ENCODE results near the gene MYO3B.
"Not testable (repeated sequence)": the region's sequence is repeated elsewhere in the genome, so short reads cannot be mapped to it uniquely, and the experiment has no call there.

MYO3B gene

DNA sequence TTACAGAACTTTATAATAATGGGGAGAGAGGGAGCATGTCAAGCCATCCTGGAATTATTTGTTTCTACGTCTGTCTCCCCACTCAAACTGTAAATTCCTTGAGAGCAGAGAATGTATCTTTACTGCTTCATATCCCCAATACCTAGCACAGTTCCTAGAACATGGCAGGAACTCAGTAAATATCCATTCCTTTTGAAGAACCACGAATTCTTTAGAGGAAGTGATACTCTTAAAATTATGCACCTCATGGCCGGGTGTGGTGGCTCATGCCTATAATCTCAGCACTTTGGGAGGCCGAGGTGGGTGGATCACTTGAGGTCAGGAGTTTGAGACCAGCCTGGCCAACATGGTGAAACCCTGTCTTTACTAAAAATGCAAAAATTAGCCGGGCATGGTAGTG is 171.3 kb downstream of the MYO3B start:
- not testable (repeated sequence) for DNase-seq

DNA sequence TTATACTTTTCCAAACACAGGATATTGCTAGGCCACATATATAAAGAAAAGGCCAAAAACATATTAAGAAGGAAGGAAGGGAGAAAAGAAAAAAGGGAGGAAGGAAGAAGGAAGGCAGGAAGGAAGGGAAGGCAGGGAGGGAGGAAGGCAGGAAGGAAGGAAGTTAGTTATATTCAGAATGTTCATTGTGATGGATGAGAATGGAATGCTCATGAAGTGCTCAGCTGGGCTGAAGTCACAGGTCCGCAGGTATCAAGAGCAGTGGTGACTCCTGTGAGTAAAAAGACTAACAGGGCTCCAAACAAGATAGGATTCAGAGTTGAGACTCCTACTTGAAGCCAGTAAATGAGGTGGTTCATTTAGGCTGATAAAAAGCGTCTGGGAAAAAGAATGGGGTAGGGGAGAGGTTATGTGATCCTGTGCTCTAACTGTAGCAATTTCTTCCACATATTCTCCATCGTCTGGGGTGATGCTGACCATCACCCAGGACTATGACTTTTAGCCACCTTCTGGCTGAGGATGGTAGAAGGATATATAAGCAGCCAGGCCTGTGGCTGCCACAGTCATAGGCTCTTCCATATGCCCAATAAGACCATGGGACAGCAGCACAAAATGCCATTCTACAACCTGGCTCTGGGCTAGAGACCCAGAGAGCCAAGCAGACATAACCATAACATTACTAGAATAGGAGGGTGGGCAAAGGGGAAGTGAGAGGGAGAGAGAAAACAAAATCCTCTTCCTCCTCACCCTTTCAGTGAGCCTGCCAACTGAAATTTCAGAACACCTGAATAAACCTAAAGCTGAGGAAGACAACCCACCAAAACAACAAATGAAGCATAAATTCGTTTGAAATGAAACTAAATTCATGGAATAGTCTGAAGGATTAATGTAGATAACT is 173.2 kb downstream of the MYO3B start:
- no peak for DNase-seq

DNA sequence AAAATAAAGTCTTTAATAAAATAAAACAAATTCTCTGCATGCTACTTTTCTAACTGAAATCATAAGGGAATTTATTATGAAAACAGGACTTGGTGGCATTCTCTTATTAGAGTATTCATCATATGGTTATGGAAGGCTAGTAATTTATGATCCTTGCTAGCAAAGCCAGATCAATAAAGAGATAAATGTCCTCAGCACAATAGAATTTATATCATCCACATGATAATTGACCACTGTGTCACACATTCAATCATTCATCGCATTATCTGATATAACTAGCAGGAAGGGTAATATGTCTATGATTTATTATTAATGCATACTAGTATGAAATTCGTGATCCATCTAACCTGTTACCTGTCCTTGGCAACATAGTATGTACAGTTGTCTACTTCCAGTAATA is 175.8 kb downstream of the MYO3B start:
- no peak for DNase-seq

DNA sequence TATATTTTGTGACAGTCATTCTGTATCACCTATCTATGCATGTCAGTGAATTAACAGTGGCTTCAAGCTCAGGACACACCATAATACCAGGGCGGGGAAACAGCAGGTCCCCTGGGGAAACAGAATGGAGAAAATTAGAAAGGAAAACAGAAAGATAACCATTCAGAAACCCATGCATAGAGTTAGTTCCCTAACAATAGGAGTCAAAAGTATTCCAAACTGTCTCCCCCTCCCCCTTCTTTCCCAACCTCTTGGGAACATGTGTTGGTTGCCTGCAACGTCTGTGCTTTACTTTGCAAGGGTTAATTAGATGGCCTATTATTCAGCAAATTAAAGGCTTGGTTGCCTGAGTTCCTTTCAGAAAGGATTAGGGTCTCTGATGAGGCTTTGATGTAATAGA is 176.4 kb downstream of the MYO3B start:
- DNase-seq, result no peak

DNA sequence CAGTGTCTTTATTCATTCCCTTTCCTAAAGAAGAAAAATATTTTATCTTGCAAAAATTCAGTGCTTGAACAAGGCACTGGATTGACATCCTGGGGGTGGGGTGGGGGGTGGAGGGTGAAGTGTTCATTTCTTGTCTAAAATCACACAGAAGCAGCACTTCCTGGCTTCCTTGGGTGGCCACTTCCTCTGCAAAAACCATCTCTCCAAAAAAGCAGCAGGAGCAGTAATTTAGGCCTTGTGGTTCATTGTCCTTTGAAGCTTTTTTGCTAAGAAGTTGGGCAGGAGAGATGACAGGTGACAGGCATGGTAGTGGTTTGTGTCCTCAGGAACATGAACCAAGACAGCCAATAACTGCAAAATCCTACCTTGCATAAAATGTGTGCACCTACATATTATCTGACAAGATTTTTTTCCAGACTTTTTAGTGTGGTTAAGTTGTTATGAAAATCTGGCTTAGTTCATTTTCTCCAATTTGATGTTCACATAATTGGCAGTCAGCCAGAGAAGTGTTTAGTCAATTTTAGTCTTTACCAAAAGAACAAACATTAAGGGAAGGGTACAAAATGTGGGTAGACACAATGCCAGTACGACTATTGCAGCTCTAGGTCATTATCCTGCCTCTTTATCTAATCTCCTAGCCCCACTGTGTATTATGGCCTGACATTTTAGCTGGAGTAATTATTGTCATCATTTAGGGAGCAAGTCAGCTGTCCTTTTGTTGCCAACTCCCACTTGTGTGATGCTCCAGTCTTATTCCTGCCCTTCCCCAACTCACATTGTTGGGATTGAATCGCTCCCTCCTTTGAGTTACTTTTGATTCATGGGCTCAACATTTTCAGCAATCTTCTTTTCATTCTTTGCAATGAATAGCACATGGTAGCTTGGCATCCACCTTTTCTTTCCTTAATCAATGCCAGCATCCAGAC is 177.2 kb downstream of the MYO3B start:
- DNase-seq, result no peak

DNA sequence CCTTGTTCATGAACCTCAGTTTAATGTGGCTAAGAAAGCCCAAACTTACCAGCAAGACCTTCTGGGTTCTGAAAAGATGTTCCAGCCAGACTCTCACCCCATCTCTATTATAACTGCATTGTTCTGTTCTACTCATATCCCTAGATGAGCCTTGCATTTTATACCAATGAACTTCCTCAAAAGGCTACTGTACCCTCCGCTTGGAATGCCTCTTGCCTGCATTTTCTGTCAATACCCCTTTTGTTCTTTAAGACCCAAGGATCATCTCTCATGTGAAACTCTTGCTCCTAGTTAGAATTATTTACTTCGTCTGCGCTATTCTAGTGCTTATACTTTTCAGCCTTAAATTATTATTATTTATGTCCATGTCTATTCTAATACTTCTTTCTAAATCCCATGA is 181.5 kb downstream of the MYO3B start:
- DNase-seq, result no peak

DNA sequence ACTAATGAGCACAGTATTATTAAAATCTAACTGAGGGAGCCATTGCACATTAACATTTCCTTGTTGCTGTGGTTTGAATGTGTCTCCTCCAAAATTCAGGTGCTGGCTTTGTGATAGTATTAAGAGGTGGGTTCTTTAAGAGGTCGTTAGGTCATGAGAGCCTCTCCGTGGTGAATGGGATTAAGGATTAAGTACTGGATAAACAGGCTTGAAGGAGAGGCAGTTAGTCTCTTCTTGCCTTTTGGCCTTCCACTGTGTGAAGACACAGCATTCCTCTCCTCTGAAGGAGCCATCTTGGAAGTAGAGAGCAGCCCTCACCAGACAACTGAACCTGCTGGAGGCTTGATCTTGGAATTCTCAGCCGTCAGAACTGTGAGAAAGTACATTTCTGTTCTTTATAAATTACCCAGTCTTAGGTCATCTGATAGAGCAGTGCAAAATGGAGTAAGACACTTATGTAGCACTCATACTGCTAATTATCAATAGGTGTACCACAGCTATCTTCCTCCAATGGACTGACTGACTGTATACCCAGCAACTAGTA is 182.7 kb downstream of the MYO3B start:
- no peak for DNase-seq

DNA sequence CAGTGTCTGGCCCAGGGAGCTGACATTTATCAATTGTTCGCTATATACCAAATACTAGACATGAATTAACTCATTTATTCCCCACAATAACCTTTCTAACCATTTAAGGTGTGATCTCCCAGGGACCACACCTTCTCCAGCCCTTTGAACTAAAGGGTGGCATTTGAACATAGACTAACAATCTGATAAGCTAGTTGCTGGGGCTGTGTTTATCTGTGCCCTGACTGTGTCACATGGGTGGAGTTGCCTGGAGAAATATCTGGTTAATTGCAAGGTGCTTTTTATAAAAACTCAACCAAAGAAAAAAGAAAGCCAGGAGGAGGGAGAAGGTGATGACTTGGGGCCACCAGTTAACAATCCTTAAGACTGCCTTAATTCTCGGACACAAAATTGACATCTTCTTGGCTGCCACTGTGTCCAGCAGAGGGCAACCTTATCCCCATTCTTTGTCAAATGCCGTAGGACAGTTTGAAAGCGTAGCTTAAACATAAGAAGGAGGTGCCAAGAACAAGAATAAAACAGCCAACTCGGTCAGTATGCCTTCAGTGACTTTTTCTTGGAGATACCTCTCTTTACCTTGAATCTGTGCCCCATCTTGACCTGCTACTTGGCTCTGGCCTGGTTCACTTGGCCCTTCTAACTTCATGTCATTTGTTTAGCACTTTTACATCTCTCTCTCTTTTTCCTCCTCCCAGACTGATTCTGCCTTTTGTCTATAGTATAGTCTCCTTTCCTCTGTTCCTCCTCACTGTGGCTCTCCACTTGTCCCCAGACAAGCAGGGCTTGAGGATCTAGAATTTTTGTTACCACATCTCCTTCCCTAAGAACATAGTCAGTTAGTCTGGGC is 183.4 kb downstream of the MYO3B start:
- peak; percentile 23 for DNase-seq

DNA sequence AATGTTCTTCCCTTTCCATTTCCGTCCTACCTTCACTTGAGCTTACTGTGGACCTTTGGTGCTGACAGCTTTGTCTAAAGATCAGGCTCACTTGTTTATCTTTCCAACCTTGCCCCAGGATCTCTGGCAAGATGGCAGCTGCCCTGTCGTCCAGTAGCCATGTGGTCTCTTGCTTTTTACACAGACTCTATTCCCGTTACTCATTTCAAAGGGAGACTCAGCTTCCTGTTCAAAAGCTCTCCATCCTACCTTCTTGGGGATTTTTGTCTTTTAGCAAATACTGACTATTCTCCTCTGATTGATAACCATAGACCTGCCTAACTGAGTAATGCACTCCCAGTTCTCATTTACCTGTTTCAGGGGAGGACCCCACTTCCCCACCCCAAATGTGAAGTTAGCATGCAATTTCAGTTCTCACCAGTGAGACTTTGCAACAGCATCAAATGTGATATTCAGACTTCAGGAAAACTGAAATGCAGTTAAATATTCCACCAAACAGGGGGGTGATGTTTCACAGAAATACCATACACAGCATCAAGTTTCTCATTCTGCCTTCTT is 184.4 kb downstream of the MYO3B start:
- DNase-seq, result no peak

DNA sequence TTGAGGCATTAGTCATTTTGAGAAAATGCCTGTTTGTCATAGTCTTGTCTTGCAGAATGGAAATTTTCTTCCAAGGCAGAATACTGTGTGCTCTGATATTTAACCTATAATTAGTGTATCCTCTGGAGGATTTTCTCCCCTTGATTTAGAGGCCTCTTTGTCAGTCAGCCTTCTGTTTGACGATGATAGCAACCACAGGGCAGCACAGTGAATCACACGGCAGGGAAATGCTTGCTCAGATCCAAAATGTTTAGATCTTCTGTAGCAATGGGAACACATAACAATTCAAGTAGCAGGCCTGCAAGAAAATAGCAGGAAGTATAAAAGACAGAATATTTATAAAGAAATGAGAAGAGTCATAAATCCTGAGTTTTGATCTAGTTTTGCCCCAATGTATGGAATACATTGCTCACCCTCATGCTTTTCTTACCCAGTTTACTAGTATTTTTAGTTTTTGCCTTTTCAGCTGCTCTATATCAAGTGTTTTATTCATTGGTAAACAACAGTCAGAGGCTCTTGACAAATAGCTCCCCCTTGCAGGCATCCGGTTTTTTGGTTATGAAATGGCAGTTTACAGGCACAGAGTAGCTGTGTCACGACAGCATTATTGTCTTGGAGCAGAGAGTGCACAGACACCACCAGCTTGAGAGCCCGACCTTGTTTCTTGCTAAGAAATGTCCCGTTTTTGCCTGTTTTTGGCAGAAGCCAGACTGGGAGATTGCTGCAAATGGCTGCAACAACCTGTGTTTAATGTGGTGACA is 185.1 kb downstream of the MYO3B start:
- DNase-seq, result no peak

DNA sequence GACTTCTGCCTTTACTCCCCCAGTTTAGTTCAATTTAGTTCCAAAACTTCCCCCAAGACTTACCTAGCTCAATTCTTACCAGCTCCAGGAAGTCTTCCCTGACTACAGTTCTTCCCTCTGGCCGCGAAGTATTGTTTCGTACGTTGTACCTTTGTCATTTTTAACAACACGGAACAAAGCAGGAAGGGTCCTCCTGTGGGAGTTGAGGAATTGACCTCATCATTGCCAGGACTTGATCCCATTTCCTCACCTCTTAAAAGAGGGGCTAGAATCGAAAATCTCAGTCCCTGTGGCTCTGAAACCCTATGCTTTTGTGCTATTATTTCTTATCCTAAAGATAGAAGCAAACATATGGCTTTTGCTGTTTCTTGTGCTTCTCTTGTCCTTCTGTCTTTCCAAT is 187.1 kb downstream of the MYO3B start:
- no peak for DNase-seq

DNA sequence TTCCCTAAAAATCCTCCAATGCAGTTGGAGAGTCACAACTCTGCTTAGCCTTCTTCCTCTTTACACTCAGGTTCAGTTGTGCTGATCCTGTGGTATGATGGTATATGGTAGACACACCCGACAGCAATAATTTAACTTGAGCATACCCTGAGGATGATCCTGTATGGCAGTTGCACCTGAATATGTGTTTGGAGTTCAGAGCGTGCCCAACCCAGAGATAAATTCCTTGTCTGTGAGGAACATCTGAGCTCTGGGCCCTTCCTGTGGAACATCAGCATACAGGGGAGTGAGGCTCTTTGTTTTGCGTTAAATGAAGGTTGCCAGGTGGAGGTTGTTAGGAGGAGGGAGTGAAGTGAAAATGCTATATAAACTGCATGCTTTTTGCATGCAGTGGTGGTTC is 187.7 kb downstream of the MYO3B start:
- no peak for DNase-seq

DNA sequence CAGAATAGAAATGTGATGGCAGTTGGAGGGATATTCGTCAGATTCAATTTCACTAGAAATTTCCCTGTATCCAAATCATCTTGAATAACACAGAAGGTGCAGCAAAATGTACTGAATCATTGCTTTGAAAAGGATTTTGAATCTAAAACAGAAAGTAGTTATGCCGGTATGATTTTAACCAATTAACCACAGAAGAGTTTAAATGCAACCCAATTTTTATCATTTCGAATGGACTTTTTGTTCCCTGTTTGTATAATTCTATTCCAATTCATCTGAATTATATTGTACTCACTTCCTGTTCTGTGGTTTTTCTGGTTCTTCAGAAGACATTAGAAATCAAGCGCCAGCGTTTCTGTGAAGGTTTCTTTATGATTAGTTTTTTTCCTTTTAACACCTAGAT is 190.4 kb downstream of the MYO3B start:
- no peak for DNase-seq

DNA sequence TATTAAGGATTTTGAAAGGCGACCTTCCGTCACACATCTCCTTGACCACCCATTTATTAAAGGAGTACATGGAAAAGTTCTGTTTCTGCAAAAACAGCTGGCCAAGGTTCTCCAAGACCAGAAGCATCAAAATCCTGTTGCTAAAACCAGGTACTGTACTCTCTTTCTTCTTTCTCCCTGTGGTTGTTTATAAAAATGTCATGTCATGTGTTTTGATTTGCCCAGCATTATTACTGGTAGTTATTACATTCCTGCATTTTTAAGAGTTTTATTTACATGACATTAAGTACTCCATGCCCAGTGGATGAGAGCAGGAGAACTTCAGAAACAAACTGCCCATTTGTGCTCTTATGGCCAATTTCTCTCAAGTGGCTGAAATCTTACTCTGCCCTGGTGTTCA is 191.3 kb downstream of the MYO3B start:
- no peak for DNase-seq

DNA sequence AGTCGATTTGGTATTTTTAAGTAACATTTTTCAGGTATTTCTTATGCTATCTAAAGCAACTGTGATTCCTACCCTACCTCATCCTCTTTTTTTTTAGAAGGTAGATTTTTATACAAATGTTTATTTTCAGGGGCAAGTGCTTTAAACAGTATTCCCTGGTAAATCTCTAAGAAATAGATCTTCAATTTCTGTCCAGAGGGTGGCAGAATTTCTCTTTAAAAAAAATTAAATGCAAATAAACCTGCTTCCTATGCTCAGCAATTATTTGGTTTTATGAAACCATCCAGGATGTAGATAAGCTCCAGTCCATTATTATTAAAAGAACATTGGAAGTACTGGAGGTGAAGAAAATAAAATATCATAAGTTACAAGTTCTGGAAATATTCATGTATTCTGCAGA is 191.9 kb downstream of the MYO3B start:
- DNase-seq, result no peak

DNA sequence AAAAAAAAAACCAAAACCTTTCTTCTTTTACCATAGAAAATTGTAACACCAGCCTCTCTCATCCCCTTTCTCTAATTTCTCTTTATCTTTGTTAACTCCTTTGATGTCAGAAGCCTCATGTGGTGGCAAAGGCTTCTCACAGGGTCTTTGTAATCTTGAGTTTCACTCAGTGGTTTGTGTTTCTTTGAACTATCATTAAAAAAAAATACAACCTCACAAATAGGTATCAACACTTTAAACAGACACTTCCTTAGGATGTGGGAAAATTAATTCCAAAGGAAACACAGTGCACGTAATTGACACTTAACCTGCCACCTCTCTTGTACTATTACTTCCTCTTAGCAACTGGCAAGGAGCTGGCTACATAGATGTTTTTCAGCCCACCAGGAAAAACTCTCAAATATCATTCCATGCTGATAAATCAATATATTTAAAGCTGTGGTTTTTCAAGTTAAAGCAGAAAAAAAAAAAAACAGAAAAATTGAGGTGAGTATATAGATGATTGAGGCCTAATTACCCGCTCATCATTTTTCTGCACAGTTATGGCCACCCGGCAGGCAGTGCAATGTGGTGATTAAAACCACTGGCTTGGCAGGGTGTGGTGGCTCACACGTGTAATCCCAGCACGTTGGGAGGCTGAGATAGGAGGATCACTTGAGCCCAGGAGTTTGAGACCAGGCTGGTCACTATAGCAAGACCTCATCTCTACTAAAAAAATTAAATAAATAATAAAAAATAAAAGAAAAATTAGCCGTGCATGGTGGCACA is 193.5 kb downstream of the MYO3B start:
- no peak for DNase-seq

DNA sequence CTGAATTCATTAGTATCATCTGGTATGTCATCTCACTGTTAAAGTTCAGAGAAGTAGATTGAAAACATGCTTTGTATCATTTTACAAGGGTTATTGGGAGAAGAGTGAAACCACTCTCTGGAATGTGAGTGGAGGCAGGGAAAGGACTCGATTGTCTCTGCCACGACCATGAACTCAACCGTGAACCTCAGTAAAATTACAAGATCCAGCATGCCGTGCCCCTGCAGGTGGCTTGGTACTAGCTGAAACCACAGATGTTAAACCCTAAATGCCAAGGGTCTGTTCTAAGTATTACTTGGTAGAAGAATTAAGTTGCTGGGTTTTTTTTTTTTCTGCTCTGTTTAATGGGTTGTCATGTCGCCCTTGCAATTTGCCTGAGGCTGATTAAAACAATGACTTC is 197.2 kb downstream of the MYO3B start:
- DNase-seq, result no peak

DNA sequence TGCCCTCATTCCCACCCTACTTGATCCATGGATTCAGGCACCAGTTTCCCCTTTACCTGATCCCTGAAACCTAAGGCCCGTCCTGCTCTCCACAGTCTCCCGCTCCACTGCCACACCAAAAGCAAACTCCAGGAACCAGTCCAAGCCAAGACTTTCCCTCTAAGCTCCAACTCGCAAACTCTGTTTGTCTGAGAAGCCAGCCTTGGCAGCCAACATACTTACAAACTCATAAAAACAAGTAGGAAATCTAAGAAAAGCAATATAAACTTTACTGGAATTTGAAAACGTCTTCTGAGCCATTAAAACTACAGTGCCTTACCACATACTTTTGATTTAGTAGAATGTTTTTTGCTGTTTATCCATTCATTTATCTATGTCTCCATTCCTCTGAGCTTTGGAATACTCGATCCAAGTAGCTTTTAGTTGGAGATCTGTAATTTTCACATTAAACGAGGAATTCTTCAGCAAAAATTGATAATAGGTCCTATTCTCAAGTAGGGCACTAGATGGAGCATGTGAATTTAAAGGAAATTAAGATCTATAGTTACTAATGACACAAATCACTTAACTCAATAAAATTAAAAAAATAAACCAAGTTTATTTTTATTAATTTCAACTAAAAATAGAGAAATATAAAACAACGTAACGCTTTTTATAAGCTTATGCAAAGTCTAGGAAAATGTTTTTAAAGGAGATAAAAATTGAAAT is 199.7 kb downstream of the MYO3B start:
- DNase-seq, result no peak

DNA sequence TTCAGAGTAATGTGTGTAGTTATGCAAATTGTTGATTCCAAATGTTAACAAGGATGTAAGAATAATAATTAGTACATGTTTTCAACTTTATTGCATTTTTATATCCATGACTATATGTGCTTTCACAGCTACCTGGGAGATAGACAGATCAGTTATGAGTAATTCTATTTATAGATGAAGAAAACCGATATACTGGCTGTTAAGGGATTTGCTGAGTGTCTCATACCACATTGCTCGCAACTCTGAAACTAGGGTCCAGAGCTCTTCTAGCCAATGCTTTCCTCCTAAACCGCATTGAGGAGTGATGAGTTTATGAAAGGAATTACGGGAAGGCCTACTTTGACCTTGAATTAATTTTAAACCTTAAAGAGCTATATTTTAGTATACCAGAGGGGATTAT is 202.3 kb downstream of the MYO3B start:
- DNase-seq, result no peak

DNA sequence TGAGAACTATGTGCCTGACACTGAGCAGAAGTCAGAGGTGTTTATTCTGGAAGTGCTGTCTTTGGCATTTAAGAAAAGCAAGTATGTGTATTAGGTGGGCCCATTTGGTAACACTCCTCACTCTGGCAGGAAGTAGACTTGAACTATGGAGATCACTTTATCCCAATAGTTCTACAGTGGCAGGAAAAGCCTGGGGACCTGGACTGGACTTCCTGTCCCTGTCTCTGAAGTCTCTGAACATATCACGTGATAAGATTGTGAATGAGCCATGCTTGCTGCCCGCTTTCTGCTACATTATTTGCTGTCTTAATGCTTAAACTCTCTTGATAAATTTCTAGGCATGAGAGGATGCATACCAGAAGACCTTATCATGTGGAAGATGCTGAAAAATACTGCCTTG is 203.7 kb downstream of the MYO3B start:
- DNase-seq, result no peak
